Epithelial cell of esophagus (primary cell): Measurements from ENCODE around the gene ZKSCAN1.

Experiments
- DNase-seq: peaks from one replicate; pipeline ENCODE4 v3.0.0; 2010; ENCODE audit warnings: low read depth
- H3K4me3 ChIP-seq: 2 replicates; pipeline ENCODE4 v1.5.1; 2011; ENCODE audit warnings: mild to moderate bottlenecking, low read length, control low read depth
- TF ChIP-seq, protein P1 (sequence below): IDR thresholded peaks from 2 replicates; pipeline ENCODE4 v1.5.1; 2011; ENCODE audit warnings: low read depth, mild to moderate bottlenecking, low read length, control low read depth, inconsistent platforms; ENCODE audit not compliant: insufficient read depth; ENCODE audit errors: missing control alignments

ZKSCAN1 gene

DNA sequence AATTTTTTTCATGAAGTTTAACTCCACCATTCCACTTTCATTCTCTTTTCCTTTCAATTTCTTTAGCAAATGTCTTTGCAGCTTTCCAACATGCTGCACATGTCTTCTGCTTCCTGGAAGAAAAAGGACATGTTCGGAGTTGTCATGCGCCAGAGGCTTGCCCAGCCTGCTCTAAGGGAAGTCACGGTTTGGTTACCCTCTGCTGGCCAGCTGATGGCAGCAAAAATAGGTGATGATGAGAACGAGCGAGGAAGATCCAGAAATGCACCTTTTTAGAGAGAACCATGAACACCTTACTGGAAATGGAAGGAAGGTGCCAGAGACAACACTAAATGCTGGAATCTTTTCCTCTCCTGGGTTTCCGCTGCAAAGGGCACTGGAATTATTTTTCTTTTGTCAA lies 29.3 kb downstream of the ZKSCAN1 start:
- TF ChIP-seq, protein P1, sequence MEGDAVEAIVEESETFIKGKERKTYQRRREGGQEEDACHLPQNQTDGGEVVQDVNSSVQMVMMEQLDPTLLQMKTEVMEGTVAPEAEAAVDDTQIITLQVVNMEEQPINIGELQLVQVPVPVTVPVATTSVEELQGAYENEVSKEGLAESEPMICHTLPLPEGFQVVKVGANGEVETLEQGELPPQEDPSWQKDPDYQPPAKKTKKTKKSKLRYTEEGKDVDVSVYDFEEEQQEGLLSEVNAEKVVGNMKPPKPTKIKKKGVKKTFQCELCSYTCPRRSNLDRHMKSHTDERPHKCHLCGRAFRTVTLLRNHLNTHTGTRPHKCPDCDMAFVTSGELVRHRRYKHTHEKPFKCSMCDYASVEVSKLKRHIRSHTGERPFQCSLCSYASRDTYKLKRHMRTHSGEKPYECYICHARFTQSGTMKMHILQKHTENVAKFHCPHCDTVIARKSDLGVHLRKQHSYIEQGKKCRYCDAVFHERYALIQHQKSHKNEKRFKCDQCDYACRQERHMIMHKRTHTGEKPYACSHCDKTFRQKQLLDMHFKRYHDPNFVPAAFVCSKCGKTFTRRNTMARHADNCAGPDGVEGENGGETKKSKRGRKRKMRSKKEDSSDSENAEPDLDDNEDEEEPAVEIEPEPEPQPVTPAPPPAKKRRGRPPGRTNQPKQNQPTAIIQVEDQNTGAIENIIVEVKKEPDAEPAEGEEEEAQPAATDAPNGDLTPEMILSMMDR: peak; percentile 62
- peak; percentile 69 for DNase-seq
- H3K4me3 ChIP-seq: no peak overlapping the region

GRCh38 chr7:100048680-100049079 lies 33.3 kb downstream of the ZKSCAN1 start:
- DNase-seq: peak; percentile 30
- TF ChIP-seq, protein P1: no peak
- no peak overlapping the region for H3K4me3 ChIP-seq

DNA sequence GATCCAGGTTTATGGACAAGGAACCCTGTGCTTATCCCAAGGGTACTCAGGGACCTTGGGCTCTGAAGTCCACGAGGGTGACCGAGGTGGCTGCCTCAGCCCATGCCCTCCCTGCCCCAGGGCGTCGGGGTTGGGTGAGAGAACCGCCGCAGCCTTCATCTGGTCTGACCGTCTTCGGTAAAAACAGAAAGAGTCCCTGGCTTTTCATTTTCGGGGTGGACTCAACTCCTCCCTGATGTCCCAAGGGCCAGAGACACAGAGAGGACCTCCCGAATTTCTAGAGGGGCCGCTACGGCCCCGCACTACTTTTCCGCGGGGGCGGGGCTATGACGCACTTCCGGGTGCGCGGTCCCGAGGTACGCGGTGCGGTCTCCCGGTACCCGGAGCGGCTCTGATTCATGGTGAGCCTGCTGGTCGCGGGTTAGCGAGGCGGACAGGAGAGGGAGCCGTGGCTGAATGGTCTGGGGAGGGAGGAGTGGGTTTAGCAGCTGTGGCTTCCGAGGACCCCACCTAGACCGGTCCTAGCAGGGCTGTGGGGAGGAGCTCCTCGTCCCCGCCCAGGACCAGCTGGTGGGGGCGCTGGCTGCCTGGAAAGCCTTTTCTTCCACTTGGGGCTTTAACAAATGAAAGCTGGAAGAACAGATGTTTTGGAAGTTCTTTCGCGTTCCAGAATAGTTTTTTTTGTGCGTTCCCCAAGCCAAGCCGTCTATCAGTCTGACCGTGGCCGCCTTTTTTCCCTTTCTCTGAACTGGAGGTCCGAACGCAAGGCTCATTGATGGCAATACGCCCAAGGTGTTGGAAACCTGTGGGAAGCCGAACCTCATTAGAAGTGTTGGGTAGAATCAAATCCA lies 34.3 kb downstream of the ZKSCAN1 start, which contains the start of gene ZSCAN21:
Gene ZSCAN21, plus strand, starts transcription at position 334 of the 851 bp plus-strand sequence. CDS start 7,233 bp downstream, outside the sequence.
- TF ChIP-seq, protein P1: peak; percentile 26
- DNase-seq: peak; percentile 85

GRCh38 chr7:100051611-100052010 lies 36.2 kb downstream of the ZKSCAN1 start:
- TF ChIP-seq, protein P1: no peak
- no peak for DNase-seq
- no peak overlapping the region for H3K4me3 ChIP-seq

More for the DNA sequence above, 34.3 kb downstream of the ZKSCAN1 start, which contains the start of gene ZSCAN21:
- peak within 1 kb of the TSS; percentile 94 for H3K4me3 ChIP-seq

- TF ChIP-seq, protein P1: peak; percentile 44
- DNase-seq: peak; percentile 92
- H3K4me3 ChIP-seq: no peak overlapping the region
Observed at GRCh38 chr7:100053215-100053614, 37.8 kb downstream of the ZKSCAN1 start.

DNA sequence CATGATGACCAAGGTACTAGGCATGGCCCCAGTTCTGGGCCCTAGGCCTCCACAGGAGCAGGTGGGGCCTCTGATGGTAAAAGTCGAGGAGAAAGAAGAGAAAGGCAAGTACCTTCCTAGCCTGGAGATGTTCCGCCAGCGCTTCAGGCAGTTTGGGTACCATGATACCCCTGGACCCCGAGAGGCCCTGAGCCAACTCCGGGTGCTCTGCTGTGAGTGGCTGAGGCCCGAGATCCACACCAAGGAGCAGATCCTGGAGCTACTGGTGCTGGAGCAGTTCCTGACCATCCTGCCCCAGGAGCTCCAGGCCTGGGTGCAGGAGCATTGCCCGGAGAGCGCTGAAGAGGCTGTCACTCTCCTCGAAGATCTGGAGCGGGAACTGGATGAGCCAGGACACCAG lies 41.6 kb downstream of the ZKSCAN1 start:
- no peak overlapping the region for H3K4me3 ChIP-seq
- TF ChIP-seq, protein P1: no peak
- no peak for DNase-seq
